Stimulated activated CD4-positive, alpha-beta T cell treated with anti-CD3 and anti-CD28 coated beads, Interleukin-1b, Interleukin-23, amount 100 ng/mL, for 48 hours (primary cell): Measurements from ENCODE around the gene GTF3C2.

ENCODE experiments used
- DNase-seq: peaks from one replicate; pipeline ENCODE4 v3.0.0-alpha.2; 2020

GTF3C2 gene

DNA sequence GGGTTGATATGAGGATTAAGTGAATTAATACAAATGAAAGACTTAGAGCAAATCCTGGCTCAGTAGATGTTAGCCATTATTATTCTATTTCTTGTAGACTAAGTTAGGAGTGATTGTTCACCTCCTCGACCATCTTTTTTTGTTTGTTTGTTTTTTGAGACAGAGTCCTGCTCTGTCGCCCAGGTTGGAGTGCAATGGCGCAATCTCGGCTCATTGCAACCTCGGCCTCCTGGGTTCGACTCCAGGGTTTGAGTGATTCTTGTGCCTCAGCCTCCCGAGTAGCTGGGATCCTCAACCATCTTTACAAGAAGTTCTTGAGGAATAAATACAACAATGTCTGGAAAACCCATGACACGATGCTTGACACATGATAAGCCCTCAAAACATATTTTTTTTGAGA is 61.6 kb downstream of the GTF3C2 start:
- DNase-seq, result no peak

- no peak for DNase-seq
These were observed 64.7 kb downstream of the GTF3C2 start for GRCh38 chr2:27291865-27292264.

DNA sequence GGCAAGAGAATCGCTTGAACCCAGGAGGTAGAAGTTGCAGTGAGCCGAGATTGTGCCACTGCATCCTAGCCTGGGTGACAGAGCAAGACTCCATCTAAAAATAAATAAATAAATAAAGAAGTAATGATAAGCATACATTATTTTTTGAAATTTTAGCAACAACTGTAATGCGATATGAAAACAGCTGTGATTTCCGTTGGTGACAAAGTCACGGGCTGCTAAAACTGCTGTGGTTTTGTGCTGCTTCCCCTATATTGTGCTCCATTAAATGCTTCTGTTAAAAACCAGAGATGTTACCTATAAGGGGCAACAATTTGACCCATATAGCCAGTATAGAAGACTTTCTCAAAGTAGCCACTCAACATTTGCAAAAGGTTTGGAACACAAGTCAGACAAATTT is 66.0 kb downstream of the GTF3C2 start:
- no peak for DNase-seq

GRCh38 chr2:27288610-27289009 is 68.0 kb downstream of the GTF3C2 start:
- DNase-seq, result no peak

GRCh38 chr2:27285481-27285880 is 71.1 kb downstream of the GTF3C2 start:
- DNase-seq, result no peak

DNA sequence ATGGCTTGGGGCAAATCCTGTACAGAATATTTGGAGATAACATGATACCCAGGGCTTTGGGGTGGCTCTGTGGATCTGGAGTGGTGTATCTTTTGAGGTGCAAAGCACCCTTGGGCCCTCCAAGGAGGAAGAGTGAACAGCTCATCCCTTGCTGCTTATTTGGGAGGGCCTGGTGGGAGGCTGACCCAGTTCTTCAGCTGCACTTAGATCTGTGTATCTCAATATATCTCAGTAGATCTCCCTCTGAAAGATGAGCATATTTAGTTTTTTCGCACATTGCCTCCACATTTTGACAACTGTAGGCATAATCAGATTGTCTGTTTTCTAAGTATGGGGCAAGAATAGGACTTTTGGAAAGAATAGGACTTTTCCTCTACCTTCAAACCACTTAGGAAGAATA is 71.6 kb downstream of the GTF3C2 start:
- DNase-seq, result no peak

DNA sequence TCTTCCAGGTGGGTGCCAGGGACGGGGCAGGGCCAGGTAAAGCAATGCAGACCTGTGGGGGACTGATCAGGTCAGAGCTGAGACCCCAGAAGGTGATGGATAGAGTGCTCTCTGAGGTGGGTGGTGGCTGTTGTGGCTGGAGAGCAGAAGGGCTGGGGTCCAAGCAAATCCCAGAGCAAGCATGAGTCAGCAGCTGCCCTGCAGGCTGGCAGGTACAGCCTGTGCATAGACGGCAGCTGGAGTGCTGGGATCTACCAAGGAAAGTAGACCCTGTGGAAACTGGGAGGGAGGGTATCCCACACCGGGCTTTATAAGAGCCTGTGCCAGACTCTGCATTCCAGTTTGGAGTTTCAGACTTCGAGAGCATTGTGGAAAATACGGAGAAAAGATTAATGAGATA is 73.7 kb downstream of the GTF3C2 start:
- no peak for DNase-seq

DNA sequence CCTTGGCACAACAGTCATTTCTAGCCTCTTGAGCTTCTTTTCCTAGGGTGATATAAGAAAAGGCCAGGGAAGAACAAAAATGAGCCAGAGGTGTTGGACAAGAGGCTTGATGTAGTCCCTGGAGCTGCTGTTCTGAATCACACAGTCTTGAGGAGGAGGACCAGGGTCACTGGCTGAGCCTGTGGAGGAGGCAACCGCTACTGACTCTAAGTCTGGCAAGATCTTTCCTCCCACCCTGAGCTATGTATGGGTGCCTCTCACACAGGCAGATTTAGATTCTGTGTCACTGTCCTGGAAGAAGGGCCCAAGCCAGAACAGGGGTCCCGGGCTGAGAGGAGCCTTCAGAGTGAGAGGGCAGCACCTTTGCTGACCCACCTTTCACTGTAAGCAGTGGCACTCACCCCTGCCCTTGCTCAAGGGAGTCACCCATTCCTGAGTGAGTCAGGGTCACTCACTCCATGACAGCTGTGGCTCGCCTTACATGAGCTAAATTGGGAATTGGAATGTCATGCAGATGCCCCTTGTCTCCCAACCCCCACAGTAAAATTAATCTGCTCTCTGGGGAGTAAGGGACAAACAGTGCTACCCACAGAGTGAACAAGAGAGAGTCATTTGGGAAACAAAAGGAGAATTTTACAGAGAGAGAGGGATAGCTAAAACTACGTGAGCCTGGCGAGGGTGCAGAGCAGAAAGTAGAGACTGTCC is 74.6 kb downstream of the GTF3C2 start, which contains the start of gene TRIM54:
Gene TRIM54, plus strand, starts transcription at position 575 of the 705 bp plus-strand sequence. CDS start 303 bp downstream, outside the sequence.
- no peak for DNase-seq

DNA sequence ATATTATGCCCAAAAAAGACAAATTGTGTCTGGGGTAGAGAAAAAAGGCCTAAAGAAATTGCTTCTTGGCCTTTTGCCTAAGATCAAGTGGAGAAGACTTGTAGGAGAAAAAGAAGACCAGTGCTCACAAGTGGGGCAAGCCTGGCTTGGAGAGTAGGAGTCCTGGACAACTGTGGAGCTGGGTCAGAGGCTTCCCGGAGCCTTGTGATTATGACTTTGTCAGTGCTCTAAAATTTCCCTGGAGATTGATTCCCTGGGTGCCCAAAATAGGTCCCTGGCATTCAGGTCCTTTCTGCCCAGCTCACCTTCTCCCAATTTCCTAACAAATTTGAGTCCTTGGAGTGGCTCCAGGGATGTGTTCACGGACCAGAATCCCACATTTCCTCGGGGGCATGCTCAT is 75.1 kb downstream of the GTF3C2 start:
- DNase-seq, result no peak

DNA sequence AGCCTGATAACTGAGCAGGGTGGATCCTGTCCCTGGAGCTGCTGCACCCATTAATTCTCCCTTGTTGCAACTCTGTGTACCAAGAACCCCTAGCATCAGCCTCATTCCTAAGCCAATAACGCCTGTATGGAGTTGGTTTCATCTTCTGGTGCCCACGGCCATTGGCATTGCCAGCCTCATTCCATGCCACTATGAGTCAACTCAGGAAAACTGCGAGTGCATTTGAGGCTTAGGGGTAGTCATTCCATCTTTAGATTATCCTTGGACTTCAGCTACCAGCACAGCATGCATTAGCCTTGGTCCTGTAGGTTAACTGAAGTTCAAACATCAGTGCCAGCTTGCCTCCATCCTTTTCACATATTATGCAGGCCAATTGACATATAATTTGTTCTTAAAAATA is 75.7 kb downstream of the GTF3C2 start:
- no peak for DNase-seq

- no peak for DNase-seq
These were observed 78.6 kb downstream of the GTF3C2 start for GRCh38 chr2:27278010-27278409.
